Body of pancreas (tissue), 4 donors: ENCODE measurements around the gene TBX1.

Experiments used
- CTCF ChIP-seq, 7 experiments: fragments of 450-650 bp in 4 of 7; fragments of 200-600 bp in 3 of 7; sonication (generic) in 3 of 7; IDR thresholded peaks; one replicate each; pipeline ENCODE4 v1.5.1; 2016 to 2019; ENCODE audit warnings: antibody characterized with exemption in 7 of 7
- POLR2A ChIP-seq, 3 donors: fragments of 450-650 bp; IDR thresholded peaks; one replicate each; pipeline ENCODE4 v1.6.1; 2016; ENCODE audit warnings: antibody characterized with exemption in 3 of 3, mild to moderate bottlenecking in 2 of 3

- TF ChIP-seq CTCF (IDR thresholded peaks at IDR 0.05), result no peak
- TF ChIP-seq POLR2A (IDR thresholded peaks at IDR 0.05), result no peak
Observed at GRCh38 chr22:19728271-19728670, 32.3 kb upstream of the TBX1 start.
